ENCODE measurements around the gene LDAH.
A peak's percentile ranks its signal among the peaks of the same experiment; 100 is the strongest.

LDAH gene

DNA sequence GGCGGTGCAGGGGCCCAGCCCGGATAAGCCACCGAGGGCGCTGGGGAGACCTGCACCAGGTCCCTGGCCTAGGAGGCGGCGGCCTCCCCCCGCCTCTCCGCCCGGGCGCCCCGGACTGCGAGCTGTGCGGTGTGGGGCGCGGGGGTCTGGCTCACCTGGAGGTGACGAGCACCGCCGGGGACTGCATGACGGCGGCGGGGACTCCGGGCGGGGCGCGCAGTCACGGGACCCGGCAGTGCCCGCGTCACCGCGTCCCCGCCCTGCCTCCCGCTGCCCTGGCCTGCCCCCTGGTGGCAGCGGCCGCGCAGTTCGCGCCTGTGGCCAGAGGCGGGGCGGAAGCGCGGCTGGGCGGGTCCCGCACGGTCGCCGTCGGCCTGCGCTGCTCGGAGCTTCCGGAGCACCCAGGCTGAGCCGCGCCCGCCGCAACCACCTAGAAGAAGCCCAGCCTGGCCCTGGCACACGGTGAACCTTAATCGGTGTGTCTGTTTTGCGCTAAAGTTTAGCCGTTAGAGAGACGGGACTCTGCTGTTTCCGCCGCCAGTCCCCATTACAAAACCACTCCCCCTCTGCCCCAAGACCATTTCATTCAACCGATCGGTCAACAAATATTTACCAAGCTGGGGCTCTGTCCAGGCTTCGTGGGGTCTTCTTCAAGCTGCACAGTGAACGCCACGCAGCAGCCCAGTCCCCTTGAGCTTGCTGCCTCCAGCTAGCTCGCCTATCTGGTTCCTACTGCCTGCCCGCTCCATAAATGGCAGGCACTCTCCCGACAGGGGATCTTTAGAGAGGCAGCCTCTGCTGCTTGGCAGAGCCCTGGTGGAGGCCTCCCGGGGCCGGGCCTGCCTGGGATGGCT lies 171.8 kb downstream of the LDAH start, which contains the start of gene HS1BP3:
Gene HS1BP3 (minus strand): TSS at position 222 of the 854 bp plus-strand sequence. CDS start 35 bp downstream, at position 187.
- H3K79me2 ChIP-seq: peaks cover 10% of the 10 kb centered on the region
- H3K4me1 ChIP-seq: peaks cover 19% of the 10 kb centered on the region
- H3K27me3 ChIP-seq (ENCODE audit: control insufficient read depth, insufficient read depth, low read length): no peaks in the 10 kb centered on the region
- H3K9me3 ChIP-seq (ENCODE audit: control insufficient read depth, low read length): no peaks in the 10 kb centered on the region
- H3K36me3 ChIP-seq (ENCODE audit: control insufficient read depth, insufficient read depth, low read length): no peaks in the 10 kb centered on the region
- peak within 1 kb of the TSS; percentile 79 for H2AFZ ChIP-seq
- H3K4me2 ChIP-seq (ENCODE audit: low read length): peak within 1 kb of the TSS; percentile 96
- H3K4me3 ChIP-seq (ENCODE audit: low read depth, low read length): peak within 1 kb of the TSS; percentile 79
- peak; percentile 91 for TF ChIP-seq CTCF (IDR thresholded peaks at IDR 0.05)
- peak within 1 kb of the TSS; percentile 54 for H3K27ac ChIP-seq
- H3K9ac ChIP-seq: peak within 1 kb of the TSS; percentile 49

DNA sequence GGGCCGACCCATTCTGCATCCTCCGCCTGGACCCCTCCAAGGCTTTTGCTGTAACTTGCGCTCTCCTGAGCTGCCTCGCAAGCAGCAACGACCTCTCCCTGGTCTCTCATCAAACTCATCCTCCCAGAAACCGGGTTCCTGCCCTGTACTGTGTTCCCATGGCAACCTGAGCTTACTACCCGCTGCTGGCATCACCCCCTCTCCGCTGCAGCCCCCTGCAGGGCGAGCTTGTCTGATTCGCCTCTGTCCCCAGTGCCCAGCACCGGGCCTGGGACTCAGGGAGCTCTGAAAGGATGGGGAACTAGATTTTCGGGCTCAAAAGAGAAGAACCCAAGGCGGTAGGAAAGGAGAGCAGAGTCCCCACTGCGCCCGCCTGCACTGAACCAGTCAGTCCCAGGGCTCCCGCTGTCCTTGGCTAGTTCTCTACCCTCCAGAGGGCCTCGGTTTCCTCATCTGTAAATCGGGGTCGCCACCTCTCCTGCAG lies 172.5 kb downstream of the LDAH start:
- H3K4me2 ChIP-seq (ENCODE audit: low read length): peak overlapping the region; percentile 77
- peaks cover 19% of the 10 kb centered on the region for H3K4me1 ChIP-seq
- no peaks in the 10 kb centered on the region for H3K9me3 ChIP-seq (ENCODE audit: control insufficient read depth, low read length)
- H3K27me3 ChIP-seq (ENCODE audit: control insufficient read depth, insufficient read depth, low read length): no peaks in the 10 kb centered on the region
- TF ChIP-seq CTCF (IDR thresholded peaks at IDR 0.05): no peak
- H3K4me3 ChIP-seq (ENCODE audit: low read depth, low read length): peak overlapping the region; percentile 79
- H2AFZ ChIP-seq: peak overlapping the region; percentile 79
- no peaks in the 10 kb centered on the region for H3K36me3 ChIP-seq (ENCODE audit: control insufficient read depth, insufficient read depth, low read length)
- peak overlapping the region; percentile 49 for H3K9ac ChIP-seq
- peaks cover 10% of the 10 kb centered on the region for H3K79me2 ChIP-seq
- H3K27ac ChIP-seq: peak overlapping the region; percentile 54

- TF ChIP-seq CTCF (IDR thresholded peaks at IDR 0.05): no peak
- Histone ChIP-seq H3K36me3 (ENCODE audit: control insufficient read depth, insufficient read depth, low read length) (no peaks in the 10 kb centered on the region), H3K9ac (no peak overlapping the region), H3K4me3 (ENCODE audit: low read depth, low read length) (peak overlapping the region; percentile 79), H3K27ac (no peak overlapping the region), H3K4me2 (ENCODE audit: low read length) (peak overlapping the region; percentile 77), H3K9me3 (ENCODE audit: control insufficient read depth, low read length) (no peaks in the 10 kb centered on the region), H3K27me3 (ENCODE audit: control insufficient read depth, insufficient read depth, low read length) (no peaks in the 10 kb centered on the region), H3K79me2 (peaks cover 10% of the 10 kb centered on the region), H3K4me1 (peaks cover 19% of the 10 kb centered on the region), H2AFZ (no peak overlapping the region)
Measured at GRCh38 chr2:20649976-20650375, 172.9 kb downstream of the LDAH start.

- Histone ChIP-seq H3K9ac (no peak overlapping the region), H3K27ac (no peak overlapping the region)
- no peak for TF ChIP-seq CTCF (IDR thresholded peaks at IDR 0.05)
Measured at GRCh38 chr2:20649576-20649975, 173.3 kb downstream of the LDAH start.

More at GRCh38 chr2:20649576-20649975, 173.3 kb downstream of the LDAH start:
- H3K36me3 ChIP-seq (ENCODE audit: control insufficient read depth, insufficient read depth, low read length): no peaks in the 10 kb centered on the region
- H3K79me2 ChIP-seq: peaks cover 10% of the 10 kb centered on the region
- H3K27me3 ChIP-seq (ENCODE audit: control insufficient read depth, insufficient read depth, low read length): no peaks in the 10 kb centered on the region
- H3K4me3 ChIP-seq (ENCODE audit: low read depth, low read length): no peak overlapping the region
- peaks cover 19% of the 10 kb centered on the region for H3K4me1 ChIP-seq
- no peaks in the 10 kb centered on the region for H3K9me3 ChIP-seq (ENCODE audit: control insufficient read depth, low read length)
- no peak overlapping the region for H3K4me2 ChIP-seq (ENCODE audit: low read length)
- no peak overlapping the region for H2AFZ ChIP-seq

All from parathyroid adenoma (tissue), 2 donors.